ENCODE data around the gene POU2F2. TPM values are rescaled to one million over a fixed set of nuclear protein-coding genes. Genes with fewer than 3 reads are reported as not detected.

Gene POU2F2
- total and polyA plus RNA-seq, 12 donors: 0.72 to 17.2 (median 3.1) TPM

GRCh38 chr19:42155796-42156195, 23.6 kb upstream of the POU2F2 start:
- WGBS, 4 donors: 40 to 51% (median 44%) methylated on average over 10 of the region's 10 CpGs
- Histone ChIP-seq H3K36me3 (replicated peaks in 1 of 2) (no peaks in the 10 kb centered on the region), H3K4me1 (replicated peaks in 1 of 2) (no peaks in the 10 kb centered on the region), H3K27ac (no peak overlapping the region), H3K9me3 (replicated peaks in 1 of 3) (no peaks in the 10 kb centered on the region), H3K27me3 (peaks cover 3% of the 10 kb centered on the region), H3K4me3 (no peak overlapping the region)
- intact Hi-C loops (cut with DNase I): no loop called here
- DNase-seq: no peak
- TF ChIP-seq CTCF (IDR thresholded peaks at IDR 0.05) (no peak), POLR2A (IDR thresholded peaks at IDR 0.05) (no peak)

- no peaks in the 10 kb centered on the region for H3K4me1 ChIP-seq (replicated peaks in 1 of 2)
- no peaks in the 10 kb centered on the region for H3K36me3 ChIP-seq (replicated peaks in 1 of 2)
- WGBS, 4 donors: 46 to 56% (median 54%) methylated on average over 15 of the region's 15 CpGs
- H3K4me3 ChIP-seq: no peak overlapping the region
- intact Hi-C loops (cut with DNase I): no loop called here
- DNase-seq: peak in 1 of 7 donors; percentile 69
- H3K27me3 ChIP-seq: peaks cover 3% of the 10 kb centered on the region
- H3K27ac ChIP-seq: peak overlapping the region in 1 of 5 donors; percentile 44
- TF ChIP-seq POLR2A (IDR thresholded peaks at IDR 0.05) (no peak), CTCF (IDR thresholded peaks at IDR 0.05) (no peak)
- no peaks in the 10 kb centered on the region for H3K9me3 ChIP-seq (replicated peaks in 1 of 3)
Observed at GRCh38 chr19:42154471-42155323, 22.5 kb upstream of the POU2F2 start.

DNA sequence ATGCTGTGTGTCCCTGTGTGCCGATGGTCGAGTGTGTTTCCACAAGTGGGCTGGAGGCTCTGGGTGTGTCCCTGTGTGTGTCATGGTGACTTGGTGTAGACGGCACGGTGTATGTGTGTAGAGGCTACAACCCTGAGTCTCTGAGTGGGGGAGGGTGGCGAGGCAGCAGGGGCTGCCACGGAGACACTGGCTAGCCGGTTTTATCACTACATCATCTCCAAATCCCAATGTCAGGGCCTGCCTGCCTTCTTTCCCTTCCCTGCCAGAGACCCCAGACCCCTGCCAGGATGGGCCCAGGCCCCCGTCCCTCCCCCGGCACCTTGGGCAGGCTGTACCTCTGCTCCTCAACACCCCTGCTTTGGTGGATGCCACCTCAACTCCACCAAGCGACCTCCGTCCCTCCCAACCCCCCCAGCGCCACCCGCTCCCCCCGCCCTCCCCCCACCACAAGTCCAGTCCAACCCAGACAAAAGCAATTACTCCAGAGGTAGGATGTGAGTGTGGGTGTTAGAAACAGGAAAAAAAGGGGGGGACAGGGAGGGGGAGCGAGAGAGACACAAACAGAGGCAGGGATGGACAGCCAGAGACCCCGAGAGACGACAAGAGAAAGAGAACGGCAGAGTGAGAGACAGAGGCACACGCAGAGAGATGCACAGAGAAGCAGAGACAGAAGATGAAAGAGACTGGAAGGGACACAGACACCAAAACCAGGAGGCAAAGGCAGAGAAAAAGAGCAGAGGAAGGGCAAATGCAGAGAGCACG, 21.6 kb upstream of the POU2F2 start:
- WGBS, 4 donors: 39 to 46% (median 42%) methylated on average over 18 to 20 of the region's 20 CpGs
- Histone ChIP-seq H3K36me3 (replicated peaks in 1 of 2) (no peaks in the 10 kb centered on the region), H3K27me3 (peaks cover 3% of the 10 kb centered on the region), H3K4me1 (replicated peaks in 1 of 2) (no peaks in the 10 kb centered on the region), H3K9me3 (replicated peaks in 1 of 3) (no peaks in the 10 kb centered on the region), H3K4me3 (no peak overlapping the region), H3K27ac (peak overlapping the region in 1 of 5 donors; percentile 44)
- TF ChIP-seq CTCF (IDR thresholded peaks at IDR 0.05) (no peak), POLR2A (IDR thresholded peaks at IDR 0.05) (no peak)
- no peak for DNase-seq
- intact Hi-C loops (cut with DNase I): no loop called here

- no peak overlapping the region for H3K27ac ChIP-seq
- H3K9me3 ChIP-seq (replicated peaks in 1 of 3): no peaks in the 10 kb centered on the region
- WGBS, 4 donors: 76 to 98% (median 89%) methylated on average over 6 to 25 of the region's 25 CpGs
- H3K4me3 ChIP-seq: no peak overlapping the region
- no peak for DNase-seq
- intact Hi-C loops (cut with DNase I): no loop called here
- TF ChIP-seq POLR2A (IDR thresholded peaks at IDR 0.05) (no peak), CTCF (IDR thresholded peaks at IDR 0.05) (no peak)
- peaks cover 3% of the 10 kb centered on the region for H3K27me3 ChIP-seq
- H3K4me1 ChIP-seq (replicated peaks in 1 of 2): no peaks in the 10 kb centered on the region
- no peaks in the 10 kb centered on the region for H3K36me3 ChIP-seq (replicated peaks in 1 of 2)
Observed at GRCh38 chr19:42152910-42153671, 20.8 kb upstream of the POU2F2 start.

Measured in adrenal gland (tissue), 12 donors.